GM15510 (cell line): ENCODE data around the gene PATJ.

Experiments
- POLR2A ChIP-seq: IDR thresholded peaks from 3 replicates; pipeline ENCODE4 v1.6.1; 2011; ENCODE audit warnings: borderline replicate concordance; ENCODE audit not compliant: insufficient read length; ENCODE audit errors: extremely low read depth

Gene PATJ

DNA sequence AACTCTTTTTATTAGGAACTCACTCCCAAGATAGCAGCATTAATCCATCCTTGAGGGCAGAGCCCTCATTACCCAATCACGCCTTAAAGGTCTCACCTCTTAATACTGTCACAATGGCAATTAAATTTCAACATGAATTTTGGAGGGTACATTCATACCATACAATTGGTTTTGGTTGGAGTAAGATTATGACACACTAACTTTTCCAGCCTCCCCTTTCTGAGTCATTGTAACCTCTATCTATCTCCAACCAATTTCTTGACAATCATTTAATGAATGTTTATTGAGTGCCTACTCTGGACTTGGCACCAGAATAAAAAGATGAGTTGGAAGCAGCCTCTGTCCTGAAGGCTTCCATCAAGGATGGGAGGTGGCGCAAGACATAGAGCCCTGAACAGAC is 358.2 kb downstream of the PATJ start:
- TF ChIP-seq POLR2A = no peak

DNA sequence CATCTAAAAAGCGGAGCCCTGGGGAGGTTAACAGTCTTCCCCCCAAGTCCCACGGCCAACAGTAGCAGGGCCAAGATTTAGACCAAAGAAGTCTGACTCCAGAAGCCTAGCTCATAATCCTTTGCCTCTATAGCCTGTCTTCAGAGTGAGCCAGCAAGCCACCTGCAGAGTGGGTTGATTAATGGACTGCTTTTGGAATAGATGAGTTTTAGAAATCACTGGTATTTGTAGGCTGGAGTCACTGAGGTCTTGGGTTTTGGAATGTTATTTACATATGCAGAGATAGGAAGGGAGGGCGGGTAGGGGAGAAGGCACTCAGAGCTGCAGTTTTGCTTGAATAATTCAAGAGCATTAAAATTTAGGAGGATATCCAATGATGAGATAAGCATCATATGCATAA is 361.6 kb downstream of the PATJ start:
- TF ChIP-seq POLR2A = no peak

GRCh38 chr1:62107923-62108322 is 365.6 kb downstream of the PATJ start:
- TF ChIP-seq POLR2A = no peak

GRCh38 chr1:62109124-62109523 is 366.8 kb downstream of the PATJ start:
- no peak for TF ChIP-seq POLR2A

DNA sequence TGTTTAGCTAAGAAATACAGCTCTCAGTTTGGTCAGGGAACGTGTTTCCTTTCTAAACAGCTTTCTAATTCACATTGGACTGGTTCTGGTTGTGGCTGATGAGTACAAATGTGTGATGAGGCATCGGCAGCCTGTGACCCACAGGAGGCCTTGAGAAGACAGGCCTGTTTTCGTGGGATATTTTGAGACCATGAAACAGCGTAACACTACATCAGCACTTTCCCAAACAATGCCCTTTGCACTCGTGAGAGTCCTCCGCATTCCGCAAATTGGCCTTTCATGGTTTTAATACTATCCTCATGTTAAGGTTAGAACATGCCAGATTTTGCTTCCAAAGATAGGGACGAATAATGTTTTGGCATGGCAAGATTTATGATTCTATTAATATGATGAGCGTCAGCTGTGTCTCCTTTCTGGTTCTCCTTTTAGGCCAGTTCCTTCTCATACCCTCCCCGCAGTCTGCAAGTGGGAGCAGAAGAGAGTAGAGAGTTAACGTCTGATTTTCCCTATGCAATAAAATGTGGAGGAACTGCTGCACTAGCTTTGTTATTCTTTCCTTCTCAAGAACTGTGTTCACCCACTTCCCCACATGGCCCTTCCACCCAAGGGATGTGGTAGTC is 368.0 kb downstream of the PATJ start:
- TF ChIP-seq POLR2A = no peak

DNA sequence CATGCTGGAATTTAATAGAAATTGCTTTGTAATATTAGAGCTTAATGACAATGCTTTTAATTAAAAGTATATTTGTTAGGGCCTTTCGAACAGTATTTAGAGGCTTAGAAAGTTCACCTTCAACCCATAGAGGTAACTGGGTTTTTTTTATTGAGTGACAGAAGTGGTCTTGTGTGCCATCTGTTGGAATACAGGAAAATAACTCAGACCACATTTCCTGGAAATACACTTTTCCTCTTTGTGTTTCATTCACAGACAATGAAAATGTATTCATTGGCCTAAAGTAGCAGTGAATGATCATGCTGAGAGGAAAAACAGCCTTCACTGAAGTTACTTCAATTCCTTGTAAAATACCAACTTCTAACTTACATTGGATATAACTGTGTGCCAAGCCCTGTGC is 368.8 kb downstream of the PATJ start:
- TF ChIP-seq POLR2A = no peak

DNA sequence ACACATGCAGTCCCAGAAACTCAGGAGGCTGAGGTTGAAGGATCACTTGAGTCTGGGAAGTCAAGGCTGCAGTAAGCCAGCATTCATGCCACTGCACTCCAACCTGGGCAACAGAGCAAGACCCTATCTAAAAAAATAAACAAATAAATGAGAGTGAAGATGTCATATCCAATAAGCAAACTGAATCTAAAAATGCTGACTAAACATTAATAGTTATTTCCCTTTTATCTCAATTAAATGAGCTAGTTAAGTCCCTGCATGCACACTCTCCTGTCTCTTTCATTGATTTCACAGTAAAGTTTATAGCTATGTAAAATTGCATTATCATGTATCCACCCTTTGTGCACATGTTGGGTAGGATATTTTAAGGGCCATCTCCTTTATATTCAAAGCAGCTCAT is 371.2 kb downstream of the PATJ start:
- no peak for TF ChIP-seq POLR2A

- TF ChIP-seq POLR2A = no peak
Observed at GRCh38 chr1:62117018-62117750, 374.9 kb downstream of the PATJ start.

DNA sequence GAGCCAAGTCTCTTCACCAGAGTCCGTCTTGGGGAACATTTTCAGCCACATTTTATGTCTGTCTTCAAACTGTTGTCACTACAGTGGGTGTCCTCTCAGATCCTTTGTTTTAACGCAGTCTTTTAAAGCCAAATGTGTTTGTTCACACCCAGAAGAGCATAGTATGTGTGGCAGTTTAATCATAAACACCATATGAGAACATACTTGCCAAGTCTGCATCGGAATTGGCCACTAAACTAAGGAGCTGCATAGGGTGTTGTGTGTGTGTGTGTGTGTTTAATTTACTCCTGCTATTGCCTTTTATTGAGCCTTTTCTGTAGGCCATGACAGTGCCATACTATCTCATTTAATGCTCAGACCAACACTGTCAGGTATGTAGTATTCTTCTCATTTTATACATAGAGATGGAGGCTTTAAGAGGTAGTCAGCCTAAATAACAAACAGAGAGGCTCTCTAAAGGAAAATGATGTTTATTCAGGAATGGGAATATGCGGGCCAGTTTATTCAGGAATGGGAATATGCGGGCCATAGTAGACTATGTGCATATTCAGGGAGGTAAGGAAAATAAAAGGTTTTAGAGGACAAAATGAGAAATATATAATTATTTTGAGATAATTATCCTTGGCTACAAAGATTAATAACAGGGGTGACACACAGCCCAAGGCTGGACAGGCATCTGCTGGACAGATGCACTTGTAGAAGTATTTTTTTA is 384.5 kb downstream of the PATJ start:
- no peak for TF ChIP-seq POLR2A

DNA sequence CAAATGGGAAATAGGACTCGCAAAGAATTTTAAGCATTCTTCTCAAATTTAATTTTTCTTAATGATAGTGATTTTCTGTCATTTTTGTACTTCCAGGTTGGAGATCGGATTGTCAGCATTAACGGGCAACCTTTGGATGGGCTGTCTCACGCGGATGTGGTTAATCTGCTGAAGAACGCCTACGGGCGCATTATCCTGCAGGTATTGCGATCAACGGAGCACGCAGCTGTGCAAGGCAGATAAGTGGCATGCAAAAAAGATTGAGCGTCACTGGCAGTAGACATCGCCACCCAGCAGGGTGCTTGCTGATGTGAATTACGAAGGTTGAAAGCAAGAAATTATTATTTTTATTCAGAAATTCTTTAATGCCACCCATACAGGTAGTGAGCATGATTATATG is 386.5 kb downstream of the PATJ start:
- no peak for TF ChIP-seq POLR2A

DNA sequence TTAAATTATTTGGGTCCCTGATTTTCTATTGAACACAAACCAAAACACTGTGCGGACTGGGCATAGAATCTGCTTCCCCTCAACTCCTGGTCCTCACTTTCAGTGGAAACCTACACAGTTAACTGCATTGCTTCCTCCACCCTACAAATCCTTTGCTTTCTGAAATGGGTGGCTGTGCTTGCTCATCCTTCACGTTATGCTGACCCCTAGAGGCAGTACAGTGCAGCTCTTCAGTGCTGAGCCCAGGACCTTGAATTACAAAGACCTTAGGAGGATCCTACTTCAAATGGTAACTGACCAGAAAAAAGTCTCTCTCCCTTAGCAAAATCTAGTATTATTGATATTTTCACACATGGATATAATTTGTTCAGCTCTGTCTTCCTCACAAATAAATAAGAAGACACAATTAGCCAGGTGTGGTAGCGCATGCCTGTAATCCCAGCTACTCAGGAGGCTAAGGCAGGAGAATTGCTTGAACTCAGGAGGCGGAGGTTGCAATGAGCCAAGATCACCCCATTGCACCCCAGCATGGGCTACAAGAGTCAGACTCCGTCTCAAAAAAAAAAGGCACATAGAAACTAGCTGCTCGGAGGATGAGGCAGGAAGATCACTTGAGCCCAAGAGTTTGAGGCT is 388.9 kb downstream of the PATJ start:
- no peak for TF ChIP-seq POLR2A

GRCh38 chr1:62138029-62138428 is 395.7 kb downstream of the PATJ start:
- TF ChIP-seq POLR2A = no peak

- TF ChIP-seq POLR2A = no peak
Observed at GRCh38 chr1:62139410-62139809, 397.1 kb downstream of the PATJ start.

DNA sequence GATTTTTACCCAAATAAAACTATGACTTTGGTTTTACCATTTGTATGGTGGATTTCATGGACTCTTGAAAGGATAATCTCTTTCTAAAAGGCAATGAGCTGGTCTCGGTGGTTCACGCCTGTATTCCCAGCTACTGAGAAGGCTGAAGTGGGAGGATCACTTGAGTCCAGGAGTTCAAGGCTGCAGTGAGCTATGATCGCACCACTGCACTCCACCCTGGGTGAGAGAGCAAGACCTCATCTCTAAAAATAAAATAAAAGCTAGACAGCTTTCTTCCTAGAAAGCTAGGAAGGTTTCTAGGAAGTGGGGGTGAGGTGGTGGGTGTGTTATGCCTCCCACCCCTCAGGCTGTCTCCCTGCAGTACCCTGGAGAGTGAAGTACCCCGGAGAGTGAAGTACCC is 398.4 kb downstream of the PATJ start:
- no peak for TF ChIP-seq POLR2A

- TF ChIP-seq POLR2A = no peak
Observed at GRCh38 chr1:62142496-62142895, 400.2 kb downstream of the PATJ start.
